ENCODE results near the gene RNF180. TPM values are rescaled to one million over a fixed set of nuclear protein-coding genes. Genes with fewer than 3 reads are reported as not detected.
A peak's percentile ranks its signal among the peaks of the same experiment; 100 is the strongest.

RNF180 gene
- polyA plus RNA-seq, 1 experiment, result 1.0 TPM

GRCh38 chr5:64206653-64207052 is 41.0 kb downstream of the RNF180 start:
- POLR2A ChIA-PET, result no interaction called here
- no peaks in the 10 kb centered on the region for H3K36me3 ChIP-seq (ENCODE audit: control insufficient read depth, insufficient read depth, low read length)
- no peak for DNase-seq (ENCODE audit: low read depth)
- TF ChIP-seq, protein P1, sequence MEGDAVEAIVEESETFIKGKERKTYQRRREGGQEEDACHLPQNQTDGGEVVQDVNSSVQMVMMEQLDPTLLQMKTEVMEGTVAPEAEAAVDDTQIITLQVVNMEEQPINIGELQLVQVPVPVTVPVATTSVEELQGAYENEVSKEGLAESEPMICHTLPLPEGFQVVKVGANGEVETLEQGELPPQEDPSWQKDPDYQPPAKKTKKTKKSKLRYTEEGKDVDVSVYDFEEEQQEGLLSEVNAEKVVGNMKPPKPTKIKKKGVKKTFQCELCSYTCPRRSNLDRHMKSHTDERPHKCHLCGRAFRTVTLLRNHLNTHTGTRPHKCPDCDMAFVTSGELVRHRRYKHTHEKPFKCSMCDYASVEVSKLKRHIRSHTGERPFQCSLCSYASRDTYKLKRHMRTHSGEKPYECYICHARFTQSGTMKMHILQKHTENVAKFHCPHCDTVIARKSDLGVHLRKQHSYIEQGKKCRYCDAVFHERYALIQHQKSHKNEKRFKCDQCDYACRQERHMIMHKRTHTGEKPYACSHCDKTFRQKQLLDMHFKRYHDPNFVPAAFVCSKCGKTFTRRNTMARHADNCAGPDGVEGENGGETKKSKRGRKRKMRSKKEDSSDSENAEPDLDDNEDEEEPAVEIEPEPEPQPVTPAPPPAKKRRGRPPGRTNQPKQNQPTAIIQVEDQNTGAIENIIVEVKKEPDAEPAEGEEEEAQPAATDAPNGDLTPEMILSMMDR (IDR thresholded peaks at IDR 0.05; ENCODE audit: insufficient read depth, low read depth, low read length), result no peak
- no peaks in the 10 kb centered on the region for H3K27me3 ChIP-seq (ENCODE audit: control insufficient read depth, insufficient read depth, low read length)
- no peak overlapping the region for H3K4me3 ChIP-seq (ENCODE audit: low read depth, low read length)
- CTCF ChIA-PET, result no interaction called here

GRCh38 chr5:64207978-64208377 is 42.3 kb downstream of the RNF180 start:
- POLR2A ChIA-PET, result no interaction called here
- CTCF ChIA-PET, result interaction anchor here (0.6 to 1.1 kb wide), 6 partner anchors 49 to 345 kb away, joined by 3 to 19 read pairs (median 4); no protein-coding TSS in a partner anchor
- no peak for DNase-seq (ENCODE audit: low read depth)

GRCh38 chr5:64209353-64209752 is 43.7 kb downstream of the RNF180 start:
- Histone ChIP-seq H3K4me3 (ENCODE audit: low read depth, low read length) (no peak overlapping the region), H3K36me3 (ENCODE audit: control insufficient read depth, insufficient read depth, low read length) (no peaks in the 10 kb centered on the region), H3K27me3 (ENCODE audit: control insufficient read depth, insufficient read depth, low read length) (no peaks in the 10 kb centered on the region)
- TF ChIP-seq, protein P1 (IDR thresholded peaks at IDR 0.05; ENCODE audit: insufficient read depth, low read depth, low read length), result no peak
- CTCF ChIA-PET, result interaction anchor here (1.1 kb wide), 1 partner anchor 62 kb away, joined by 4 read pairs; no protein-coding TSS in a partner anchor
- DNase-seq (ENCODE audit: low read depth), result no peak
- POLR2A ChIA-PET, result no interaction called here

More at GRCh38 chr5:64207978-64208377, 42.3 kb downstream of the RNF180 start:
- TF ChIP-seq, protein P1 (IDR thresholded peaks at IDR 0.05; ENCODE audit: insufficient read depth, low read depth, low read length), result no peak
- Histone ChIP-seq H3K4me3 (ENCODE audit: low read depth, low read length) (no peak overlapping the region), H3K36me3 (ENCODE audit: control insufficient read depth, insufficient read depth, low read length) (no peaks in the 10 kb centered on the region), H3K27me3 (ENCODE audit: control insufficient read depth, insufficient read depth, low read length) (no peaks in the 10 kb centered on the region)

DNA sequence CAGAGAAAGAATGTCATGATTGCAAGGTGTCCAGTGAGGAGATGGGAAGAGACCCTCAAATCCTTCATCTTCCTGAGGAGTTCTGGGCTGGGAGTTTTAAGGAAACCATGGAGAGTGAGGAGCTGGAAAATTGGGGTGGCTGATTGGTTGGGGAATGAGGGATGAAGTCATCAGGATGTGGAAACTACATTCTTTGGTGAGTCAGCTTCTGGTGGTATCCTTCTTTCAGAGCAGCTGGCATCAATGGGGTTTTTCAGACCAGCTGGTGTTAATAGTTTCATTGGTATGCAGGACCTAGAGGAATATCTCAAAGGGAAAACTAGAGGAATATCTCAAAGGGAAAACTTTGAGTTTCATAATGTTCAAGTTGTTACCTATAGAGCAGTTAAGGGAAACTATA is 45.2 kb downstream of the RNF180 start:
- peak; percentile 59 for DNase-seq (ENCODE audit: low read depth)
- ChIA-PET POLR2A (no interaction called here), CTCF (interaction anchor here (0.9 to 3.6 kb wide), 3 partner anchors 17 to 401 kb away, joined by 7 to 19 read pairs (median 8); no protein-coding TSS in a partner anchor)
- no peak overlapping the region for H3K4me3 ChIP-seq (ENCODE audit: low read depth, low read length)
- no peaks in the 10 kb centered on the region for H3K27me3 ChIP-seq (ENCODE audit: control insufficient read depth, insufficient read depth, low read length)
- no peaks in the 10 kb centered on the region for H3K36me3 ChIP-seq (ENCODE audit: control insufficient read depth, insufficient read depth, low read length)
- TF ChIP-seq, protein P1 (IDR thresholded peaks at IDR 0.05; ENCODE audit: insufficient read depth, low read depth, low read length), result no peak

GRCh38 chr5:64213011-64213410 is 47.4 kb downstream of the RNF180 start:
- no peak overlapping the region for H3K4me3 ChIP-seq (ENCODE audit: low read depth, low read length)
- DNase-seq (ENCODE audit: low read depth), result no peak
- H3K36me3 ChIP-seq (ENCODE audit: control insufficient read depth, insufficient read depth, low read length), result no peaks in the 10 kb centered on the region
- ChIA-PET POLR2A (no interaction called here), CTCF (interaction anchor here (1.3 to 3.6 kb wide), 5 partner anchors 9 to 399 kb away, joined by 3 to 19 read pairs (median 7); no protein-coding TSS in a partner anchor)
- TF ChIP-seq, protein P1 (IDR thresholded peaks at IDR 0.05; ENCODE audit: insufficient read depth, low read depth, low read length), result no peak
- no peaks in the 10 kb centered on the region for H3K27me3 ChIP-seq (ENCODE audit: control insufficient read depth, insufficient read depth, low read length)
